Esophagus squamous epithelium (tissue), 4 donors: ENCODE results near the gene CCND1.

ENCODE experiments used
- POLR2A ChIP-seq, 4 donors: fragments of 450-650 bp; IDR thresholded peaks; one replicate each; pipeline ENCODE4 v1.6.1; 2017; ENCODE audit warnings: antibody characterized with exemption in 4 of 4, mild to moderate bottlenecking in 4 of 4, moderate library complexity in 3 of 4
- TF ChIP-seq, protein P1 (sequence below), 6 experiments: fragments of 450-650 bp in 4 of 6; fragments of 200-600 bp in 2 of 6; sonication (generic) in 2 of 6; IDR thresholded peaks; one replicate each; pipeline ENCODE4 v1.5.1; 2016 to 2019; ENCODE audit warnings: antibody characterized with exemption in 6 of 6, mild to moderate bottlenecking in 4 of 6, moderate library complexity in 4 of 6

DNA sequence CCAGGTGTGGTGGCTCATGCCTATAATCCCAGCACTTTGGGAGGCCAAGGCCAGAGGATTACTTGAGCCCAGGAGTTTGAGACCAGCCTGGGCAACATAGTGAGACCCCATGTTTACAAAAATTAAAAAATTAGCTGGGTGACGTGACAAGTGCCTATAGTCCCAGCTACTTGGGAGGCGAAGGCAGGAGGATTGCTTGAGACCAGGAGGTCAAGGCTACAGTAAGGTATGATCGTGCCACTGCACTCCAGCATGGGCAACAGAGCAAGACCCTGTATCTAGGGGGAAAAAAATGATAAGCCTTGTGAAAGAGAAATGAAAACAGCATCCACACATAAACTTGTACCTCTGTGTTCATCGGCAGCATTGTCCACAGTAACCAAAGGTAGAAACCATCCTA is 8.1 kb upstream of the CCND1 start:
- TF ChIP-seq, protein P1, sequence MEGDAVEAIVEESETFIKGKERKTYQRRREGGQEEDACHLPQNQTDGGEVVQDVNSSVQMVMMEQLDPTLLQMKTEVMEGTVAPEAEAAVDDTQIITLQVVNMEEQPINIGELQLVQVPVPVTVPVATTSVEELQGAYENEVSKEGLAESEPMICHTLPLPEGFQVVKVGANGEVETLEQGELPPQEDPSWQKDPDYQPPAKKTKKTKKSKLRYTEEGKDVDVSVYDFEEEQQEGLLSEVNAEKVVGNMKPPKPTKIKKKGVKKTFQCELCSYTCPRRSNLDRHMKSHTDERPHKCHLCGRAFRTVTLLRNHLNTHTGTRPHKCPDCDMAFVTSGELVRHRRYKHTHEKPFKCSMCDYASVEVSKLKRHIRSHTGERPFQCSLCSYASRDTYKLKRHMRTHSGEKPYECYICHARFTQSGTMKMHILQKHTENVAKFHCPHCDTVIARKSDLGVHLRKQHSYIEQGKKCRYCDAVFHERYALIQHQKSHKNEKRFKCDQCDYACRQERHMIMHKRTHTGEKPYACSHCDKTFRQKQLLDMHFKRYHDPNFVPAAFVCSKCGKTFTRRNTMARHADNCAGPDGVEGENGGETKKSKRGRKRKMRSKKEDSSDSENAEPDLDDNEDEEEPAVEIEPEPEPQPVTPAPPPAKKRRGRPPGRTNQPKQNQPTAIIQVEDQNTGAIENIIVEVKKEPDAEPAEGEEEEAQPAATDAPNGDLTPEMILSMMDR (IDR thresholded peaks at IDR 0.05), result no peak
- TF ChIP-seq POLR2A (IDR thresholded peaks at IDR 0.05), result no peak
